ENCODE results near the gene LRRC23.
"Not testable (repeated sequence)": the region's sequence is repeated elsewhere in the genome, so short reads cannot be mapped to it uniquely, and the experiment has no call there.

Gene LRRC23

DNA sequence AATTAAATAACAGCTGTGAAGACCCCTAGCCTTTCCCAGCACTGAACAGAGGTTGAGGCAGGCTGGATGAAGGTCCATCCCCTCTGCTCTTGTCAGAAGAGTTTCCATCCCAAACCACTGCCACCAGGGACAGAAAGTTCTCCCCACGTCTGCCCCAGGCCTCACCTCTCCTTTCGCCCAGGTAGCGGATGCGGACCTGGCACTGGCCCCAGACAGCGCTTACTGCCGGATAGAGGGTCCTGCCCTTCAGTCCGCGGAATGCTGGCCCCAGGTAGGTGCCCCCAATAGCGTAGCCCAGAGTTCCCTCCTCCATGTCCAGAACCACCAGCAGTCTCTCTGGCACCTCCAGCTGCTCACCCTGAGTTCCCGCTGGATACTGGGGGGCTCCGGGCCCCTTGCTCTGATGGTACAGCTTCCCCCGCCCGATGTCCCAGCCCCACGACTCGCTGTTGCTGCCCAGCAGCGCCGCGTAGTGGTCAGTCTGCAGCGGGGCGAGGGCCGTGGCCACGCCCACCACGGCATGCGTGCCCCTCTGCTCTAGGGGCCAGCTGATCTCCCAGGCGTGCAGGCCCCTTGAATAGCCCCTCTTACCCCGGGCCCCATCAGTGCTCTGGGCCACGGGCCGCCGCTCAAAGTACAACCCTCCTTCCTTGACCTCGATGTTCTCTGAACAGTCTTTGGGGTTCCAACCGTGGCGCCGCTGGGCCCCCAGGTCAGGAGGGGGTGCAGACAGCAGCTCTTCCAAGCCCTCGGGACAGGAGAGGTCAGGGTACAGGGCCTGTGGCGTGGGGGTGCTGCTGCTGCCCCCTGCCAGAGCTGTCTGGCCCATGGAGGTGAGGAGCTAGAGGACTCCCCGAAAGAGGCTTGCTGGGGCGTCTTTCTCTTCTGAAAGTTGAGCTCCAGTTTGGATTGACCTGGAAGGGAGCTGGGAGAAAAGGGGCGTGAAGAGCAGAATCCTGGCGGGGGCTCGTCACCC is 32.3 kb upstream of the LRRC23 start:
- peak; percentile 40 for DNase-seq

DNA sequence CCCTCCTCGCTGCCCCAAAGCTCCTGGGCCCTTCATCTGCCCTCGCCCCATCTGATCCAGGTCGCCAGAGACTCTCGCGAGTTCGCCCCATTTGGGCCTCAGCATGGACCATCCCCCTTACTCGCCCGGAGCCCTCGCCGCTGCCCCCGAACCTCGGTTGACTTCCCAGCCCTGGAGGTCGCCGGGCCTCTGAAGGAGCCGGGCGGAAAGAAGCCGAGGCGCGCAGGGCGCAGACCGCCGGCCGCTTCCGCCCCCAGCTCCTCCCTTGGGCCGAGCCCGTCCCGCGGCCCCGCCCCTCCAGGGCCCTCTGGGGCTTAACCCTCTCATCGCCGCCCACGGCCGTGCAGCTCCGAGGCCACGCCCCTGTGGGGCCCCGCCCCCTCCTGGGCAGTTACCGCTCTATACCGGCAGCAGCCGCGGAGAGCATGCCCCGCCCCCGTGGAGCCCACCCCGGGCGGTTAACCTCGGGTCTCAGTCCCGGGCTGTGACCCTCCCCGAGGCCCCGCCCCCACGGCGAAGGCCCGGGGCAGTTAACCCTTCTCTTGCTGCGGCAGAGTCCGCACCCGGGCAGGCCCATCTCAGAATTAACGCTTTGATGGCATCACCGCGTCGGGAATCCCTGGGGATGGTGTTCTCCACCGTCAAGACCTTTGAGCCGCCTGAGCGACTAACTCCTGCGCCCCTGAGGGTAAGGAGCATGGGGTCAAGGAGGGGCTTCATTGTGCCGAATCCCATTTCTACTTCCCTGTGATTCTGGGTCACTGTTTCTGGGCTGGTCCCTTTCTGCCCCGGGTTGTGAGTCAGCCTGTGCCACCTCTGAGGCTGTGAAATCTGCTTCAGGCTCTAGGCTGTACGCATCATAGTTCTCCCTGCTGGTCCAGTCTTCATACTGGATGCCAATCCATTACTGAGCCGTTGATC is 31.3 kb upstream of the LRRC23 start, which contains the start of gene SPSB2:
Gene SPSB2, minus strand, starts transcription at position 210 of the 921 bp plus-strand sequence. CDS start 402 bp downstream, outside the sequence.
- DNase-seq, result peak; percentile 81

DNA sequence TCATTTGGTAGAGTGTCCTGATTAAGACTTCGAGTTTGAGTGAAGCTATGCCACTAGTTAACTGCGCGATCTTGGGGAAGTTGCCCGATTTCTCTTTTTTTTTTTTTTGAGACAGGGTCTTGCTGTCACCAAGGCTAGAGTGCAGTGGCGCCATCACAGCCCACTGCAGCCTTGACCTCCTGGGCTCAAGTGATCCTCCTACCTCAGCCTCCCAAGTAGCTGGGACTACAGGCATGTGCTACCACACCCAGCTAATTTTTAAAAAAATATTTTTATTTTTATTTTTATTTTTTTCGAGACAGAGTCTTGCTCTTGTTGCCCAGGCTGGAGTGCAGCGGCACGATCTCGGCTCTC is 30.6 kb upstream of the LRRC23 start:
- not testable (repeated sequence) for DNase-seq

DNA sequence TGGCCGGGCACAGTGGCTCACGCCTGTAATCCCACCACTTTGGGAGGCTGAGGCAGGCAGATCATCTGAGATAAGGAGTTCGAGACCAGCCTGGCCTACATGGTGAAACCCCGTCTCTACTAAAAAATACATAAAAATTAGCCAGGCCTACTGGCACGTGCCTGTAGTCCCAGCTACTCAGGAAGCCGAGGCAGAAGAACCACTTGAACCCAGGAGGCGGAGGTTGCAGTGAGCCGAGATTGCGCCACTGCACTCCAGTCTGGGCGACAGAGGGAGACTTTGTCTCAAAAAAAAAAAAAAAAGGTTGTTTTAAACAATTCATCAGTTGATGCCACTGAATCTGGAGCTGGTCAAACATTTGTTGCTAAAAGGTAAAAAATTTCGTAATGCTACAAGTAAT is 24.8 kb upstream of the LRRC23 start:
- DNase-seq, result not testable (repeated sequence)

DNA sequence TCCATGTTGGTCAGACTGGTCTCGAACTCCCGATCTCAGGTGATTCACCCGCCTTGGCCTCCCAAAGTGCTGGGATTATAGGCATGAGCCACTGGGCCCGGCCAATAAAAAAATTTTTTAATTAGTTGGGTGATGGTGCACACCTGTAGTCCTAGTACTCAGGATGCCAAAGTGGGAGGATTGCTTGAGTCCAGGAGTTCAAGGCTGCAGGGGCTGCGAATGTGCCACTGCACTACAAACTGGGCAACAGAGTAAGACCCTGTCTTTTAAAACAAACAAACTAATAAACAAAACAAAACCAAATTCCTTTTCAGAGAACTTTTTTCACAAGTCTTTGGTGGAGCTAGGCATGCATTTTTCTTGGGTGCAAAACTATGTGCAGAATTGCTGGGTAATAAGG is 21.4 kb upstream of the LRRC23 start:
- DNase-seq, result no peak

DNA sequence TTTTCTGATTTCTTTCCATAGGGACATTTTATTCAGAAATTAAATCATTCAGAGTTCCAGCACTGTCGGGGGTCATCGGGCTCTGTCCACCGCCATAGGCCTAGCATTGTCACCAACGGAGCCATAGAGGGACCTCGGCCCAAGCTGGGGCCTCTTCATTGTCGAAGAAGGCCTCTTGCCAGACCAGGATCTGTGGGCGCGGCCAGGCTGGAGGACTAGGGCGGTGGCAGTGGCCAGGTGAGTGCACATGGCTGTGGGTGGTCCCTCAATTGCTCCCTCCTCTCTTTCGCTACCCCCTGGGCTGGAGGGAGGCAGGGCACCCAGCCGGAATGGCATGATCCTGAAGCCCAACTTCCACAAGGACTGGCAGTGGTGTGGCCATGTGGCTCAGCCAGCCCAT is 20.9 kb upstream of the LRRC23 start:
- DNase-seq, result no peak

DNA sequence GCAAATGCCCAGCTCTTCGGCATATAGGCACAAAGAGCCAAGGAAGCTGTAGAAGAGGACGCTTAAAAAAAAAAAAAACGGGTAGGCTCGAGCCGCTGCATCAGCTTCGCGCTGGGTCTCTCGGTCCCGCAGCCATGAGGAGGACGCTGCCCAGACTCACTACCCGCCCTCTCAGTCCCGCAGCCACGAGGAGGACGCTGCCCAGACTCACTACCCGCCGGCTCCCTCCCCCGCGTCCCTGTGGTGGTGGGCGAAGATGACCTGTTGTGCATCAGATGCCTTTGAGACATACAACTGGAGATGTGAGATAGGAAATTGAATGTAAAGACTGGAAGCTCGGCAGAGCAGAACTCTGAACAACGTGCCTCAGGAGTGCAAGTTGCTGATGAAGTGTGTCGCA is 20.1 kb upstream of the LRRC23 start:
- no peak for DNase-seq

DNA sequence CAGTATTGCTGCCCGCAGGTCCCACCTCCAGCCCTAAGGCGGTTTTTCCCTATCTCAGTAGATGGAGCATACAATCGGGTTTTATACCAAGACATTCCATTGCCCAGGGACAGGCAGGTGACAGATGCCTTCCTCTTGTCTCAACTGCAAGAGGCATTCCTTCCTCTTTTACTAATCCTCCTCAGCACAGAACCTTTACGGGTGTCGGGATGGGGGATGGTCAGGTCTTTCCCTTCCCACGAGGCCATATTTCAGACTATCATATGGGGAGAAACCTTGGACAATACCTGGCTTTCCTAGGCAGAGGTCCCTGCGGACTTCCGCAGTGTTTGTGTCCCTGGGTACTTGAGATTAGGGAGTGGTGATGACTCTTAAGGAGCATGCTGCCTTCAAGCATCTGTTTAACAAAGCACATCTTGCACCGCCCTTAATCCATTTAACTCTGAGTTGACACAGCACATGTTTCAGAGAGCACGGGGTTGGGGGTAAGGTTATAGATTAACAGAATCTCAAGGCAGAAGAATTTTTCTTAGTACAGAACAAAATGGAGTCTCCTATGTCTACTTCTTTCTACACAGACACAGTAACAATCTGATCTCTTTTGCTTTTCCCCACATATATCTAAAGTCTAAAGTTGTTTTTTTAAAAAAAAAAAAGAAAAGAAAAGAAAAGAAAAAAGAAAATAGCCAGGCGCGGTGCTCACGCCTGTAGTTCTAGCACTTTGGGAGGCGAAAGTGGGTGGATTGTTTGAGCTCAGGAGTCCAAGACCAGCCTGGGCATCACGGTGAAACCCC is 18.2 kb upstream of the LRRC23 start:
- not testable (repeated sequence) for DNase-seq

DNA sequence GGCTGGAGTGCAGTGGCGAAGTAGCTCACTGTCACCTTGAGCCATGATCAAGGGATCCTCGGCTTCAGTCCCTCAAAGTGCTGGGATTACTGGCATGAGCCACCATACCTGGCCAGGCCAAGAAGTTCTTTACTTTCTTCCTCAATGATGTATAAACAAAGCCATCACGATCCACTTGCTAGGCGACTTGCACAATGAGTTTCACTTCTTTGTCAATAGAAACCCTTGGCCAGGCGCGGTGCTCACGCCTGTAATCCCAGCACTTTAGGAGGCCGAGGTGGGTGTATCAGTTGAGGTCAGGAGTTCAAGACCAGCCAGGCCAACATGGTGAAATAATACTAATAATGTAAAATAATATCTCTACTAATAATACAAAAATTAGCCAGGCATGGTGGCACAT is 17.2 kb upstream of the LRRC23 start:
- no peak for DNase-seq

DNA sequence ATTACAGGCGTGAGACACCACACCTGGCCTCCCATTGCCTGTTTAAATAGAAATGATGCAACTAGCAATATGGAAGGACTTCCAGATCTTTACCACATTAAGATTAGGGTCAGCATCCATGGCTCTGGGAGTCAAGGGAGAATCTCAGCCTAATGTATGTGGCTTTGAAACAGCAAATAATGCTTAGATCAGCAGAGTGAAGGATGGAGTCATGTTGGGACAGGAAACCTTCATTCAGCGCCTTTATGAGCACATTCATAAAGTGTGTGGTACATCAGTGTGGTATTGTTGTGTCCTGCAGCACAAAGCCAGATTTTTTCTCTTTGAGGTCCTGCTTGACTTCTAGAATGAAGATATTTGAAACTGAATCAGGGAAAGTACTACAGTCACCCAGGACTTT is 16.3 kb upstream of the LRRC23 start:
- DNase-seq, result no peak

DNA sequence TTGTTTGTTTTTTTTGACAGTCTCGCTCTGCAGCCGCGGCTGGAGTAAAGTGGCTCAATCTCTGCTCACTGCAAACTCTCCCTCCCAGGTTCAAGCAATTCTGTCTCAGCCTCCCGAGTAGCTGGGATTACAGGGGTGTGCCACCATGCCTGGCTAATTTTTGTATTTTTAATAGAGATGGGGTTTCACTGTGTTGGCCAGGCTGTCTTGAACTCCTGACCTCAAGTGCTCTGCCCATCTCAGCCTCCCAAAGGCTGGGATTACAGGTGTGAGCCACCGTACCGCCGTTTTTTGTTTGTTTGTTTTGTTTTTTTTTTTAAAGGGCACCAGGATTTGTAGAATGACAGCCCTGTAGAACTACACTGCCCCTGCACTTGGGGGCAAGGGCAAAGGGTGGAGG is 15.8 kb upstream of the LRRC23 start:
- DNase-seq, result not testable (repeated sequence)

DNA sequence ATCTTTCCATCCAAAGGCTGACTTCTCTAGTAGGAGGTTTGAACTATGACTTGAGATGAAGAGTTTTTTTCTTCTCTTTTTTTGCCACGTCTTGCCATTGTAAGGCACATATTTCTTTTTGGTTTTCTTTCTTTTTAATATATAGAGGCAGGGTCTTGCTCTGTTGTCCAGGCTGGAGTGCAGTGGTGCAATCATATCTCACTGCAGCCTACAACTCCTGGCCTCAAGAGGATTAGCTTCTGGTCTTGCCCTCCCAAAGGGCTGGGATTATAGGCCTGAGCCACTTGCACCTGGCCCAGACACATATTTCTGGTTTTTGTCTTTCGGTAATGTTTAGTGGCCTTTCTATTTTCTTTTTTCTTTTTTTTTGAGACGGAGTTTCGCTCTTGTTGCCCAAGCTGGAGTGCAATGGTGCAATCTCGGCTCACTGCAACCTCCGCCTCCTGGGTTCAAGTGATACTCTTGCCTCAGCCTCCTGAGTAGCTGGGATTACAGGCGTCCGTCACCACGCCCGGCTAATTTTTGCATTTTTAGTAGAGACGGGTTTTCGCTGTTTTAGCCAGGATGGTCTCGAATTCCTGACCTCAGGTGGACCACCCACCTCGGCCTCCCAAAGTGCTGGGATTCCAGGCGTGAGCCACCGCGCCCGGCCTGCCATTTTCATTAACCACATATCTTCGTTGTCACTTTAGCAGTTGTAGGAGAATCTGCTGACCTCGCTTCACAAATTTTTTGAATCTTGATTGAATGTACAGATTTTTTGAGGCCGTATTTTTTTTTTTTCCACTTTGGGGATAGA is 14.6 kb upstream of the LRRC23 start:
- DNase-seq, result not testable (repeated sequence)

DNA sequence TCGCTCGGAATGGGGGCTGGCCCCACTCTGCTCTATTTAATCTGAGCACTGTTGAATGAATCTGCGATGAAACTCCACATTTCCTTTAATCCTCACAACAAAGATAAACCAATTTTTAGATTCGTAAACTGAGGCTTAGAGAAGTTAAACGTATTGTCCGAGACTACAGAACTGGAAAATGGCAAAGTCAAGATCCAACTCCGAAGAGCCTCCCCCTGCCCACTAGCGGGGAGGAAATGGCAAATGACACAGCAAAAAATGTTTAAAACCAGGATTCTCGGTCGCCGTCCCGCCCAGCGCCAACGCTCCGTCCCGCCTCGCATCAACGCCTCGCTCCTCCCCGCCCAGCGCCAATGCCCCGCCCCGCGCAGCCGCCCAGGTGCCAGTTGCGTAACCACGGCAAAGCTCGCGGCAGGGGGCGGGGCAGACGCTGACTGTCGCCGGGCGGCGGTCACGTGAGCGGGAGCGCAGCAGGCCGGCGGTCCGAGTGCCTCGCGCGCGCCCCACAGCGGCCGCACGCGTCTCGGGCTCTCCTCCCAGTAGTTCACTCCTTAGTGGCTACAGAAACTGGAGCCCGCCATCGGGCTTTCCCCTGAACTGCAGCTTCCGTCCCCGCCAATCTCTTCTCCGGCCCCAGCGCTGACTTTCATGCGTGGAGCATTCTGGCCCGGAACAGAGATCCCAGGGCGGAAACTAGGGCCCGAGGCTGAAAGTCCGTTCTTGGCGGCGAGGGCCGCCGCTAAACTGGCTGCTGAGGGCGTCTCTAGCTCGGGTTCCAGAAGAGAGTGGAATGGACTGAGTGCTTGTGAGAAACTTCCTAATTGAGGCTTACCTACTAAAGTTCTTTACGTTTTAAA is 13.6 kb upstream of the LRRC23 start:
- DNase-seq, result peak; percentile 84

DNA sequence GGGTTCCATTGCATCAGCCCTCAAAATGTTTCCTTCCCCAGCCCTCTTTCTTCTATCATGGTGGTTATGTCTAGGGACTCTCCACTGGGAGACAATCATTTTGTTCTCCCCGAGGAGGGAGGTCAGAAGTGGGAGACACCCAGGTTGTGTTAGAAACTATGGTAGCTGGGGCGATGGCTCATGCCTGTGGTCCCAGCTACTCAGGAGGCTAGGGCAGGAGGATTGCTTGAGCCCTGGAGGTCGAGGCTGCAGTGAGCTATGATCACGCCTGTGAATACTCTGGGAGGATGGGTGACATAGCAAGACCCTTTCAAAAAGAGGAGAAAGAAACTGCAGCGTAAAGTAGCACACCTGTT is 13.0 kb upstream of the LRRC23 start:
- DNase-seq, result no peak

DNA sequence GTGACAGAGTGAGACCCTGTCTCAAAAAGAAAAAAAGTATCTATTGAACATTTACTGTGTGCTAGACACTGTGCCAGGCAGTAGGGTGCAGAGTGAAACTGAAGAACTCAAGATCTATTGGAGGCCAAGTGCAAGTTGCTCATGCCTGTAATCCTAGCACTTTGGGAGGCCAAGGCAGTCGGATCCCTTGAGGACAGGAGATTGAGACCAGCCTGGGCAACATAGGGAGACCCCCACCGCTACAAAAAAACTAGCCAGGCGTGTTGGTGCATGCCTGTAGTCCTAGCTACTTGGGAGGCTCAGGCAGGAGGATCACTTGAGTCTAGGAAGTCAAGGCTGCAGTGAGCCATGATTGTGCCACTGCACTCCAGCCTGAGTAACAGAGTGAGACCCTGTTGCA is 11.9 kb upstream of the LRRC23 start:
- DNase-seq, result not testable (repeated sequence)

DNA sequence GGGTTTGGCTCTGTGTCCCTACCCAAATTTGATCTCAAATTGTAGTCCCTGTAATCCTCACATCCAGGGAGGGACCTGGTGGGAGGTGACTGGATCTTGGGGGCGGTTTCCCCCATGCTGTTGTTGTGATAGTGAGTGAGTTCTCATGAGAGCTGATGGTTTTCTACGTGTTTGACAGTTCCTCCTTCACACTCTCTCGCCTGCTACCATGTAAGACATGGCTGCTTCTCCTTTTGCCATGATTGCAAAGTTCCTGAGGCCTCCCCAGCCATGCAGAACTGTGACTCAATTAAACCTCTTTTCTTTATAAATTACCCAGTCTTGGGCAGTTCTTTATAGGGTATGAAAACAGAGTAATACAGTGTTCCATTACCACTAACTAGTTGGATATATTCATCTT is 10.3 kb upstream of the LRRC23 start:
- DNase-seq, result no peak

DNA sequence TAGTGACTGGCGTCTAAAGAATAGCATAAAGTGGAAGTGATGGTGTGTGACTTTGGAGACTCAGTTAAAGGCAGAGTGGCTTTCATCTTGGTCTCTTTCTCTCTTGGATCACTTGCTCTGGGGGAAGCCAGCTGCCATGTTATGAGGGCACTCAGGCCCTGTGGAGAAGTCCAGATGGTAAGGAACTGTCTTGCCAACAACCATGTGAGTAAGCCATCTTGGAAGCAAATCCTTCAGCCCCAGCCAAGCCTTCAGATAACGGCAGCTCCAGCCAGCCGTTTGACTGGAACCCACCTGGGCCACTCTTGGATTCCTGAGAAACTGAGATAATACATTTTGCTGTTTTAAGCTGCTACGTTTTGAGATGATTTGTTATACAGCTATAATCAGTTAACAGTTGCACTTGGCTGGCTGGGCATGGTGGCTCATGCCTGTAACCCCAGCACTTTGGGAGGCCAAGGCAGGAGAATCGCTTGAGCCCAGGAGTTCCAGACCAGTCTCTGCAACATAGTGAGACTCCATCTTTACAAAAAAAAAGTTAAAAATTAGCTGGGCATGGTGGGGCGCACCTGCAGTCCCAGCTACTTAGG is 7.7 kb upstream of the LRRC23 start:
- DNase-seq, result no peak

DNA sequence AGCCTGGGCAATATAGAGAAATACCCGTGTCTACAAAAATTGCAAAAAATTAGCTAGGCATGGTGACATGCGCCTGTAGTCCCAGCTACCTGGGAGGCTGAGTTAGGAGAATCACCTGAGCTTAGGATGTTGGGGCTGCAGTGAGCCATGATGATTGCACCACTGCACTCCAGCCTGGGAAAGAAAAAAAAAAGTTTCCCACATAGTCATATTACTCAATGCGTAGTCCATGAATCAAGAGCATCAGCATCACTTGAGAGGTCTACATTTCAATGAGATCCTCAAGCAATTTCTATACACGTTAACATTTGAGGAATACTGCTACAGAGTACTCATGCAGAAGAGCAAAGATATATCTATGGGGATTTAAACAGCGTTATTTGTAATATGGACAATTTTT is 5.2 kb upstream of the LRRC23 start:
- no peak for DNase-seq

DNA sequence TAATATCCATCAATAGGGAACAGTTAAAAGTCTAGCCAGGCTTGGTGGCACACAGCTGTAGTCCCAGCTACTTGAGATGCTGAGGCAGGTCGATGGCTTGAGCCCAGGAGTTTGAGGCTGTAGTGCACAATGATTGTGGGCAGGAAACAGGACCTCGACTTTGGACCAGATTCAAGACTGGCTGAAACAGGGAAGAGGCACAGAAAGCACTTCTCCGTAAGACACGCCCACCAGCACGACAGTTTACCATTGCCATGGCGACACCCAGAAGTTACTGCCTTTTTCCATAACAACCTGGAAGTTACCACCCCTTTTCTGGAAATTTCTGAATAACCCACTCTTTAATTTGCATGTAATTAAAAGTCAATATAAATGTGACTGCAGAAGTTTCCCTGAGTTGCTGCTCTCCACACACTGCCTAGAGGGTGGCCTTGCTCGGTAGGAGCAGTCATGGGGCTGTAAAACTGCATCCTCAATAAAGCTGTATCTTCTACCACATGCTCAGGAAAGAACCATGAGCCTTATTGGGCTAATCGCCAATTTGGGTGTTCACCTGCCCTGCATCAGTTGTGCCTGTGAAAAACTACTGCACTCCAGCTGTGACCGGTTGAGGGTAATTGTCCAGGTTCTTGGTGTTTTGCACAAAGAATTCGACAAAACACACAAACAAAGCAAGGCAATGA is 4.6 kb upstream of the LRRC23 start:
- no peak for DNase-seq

DNA sequence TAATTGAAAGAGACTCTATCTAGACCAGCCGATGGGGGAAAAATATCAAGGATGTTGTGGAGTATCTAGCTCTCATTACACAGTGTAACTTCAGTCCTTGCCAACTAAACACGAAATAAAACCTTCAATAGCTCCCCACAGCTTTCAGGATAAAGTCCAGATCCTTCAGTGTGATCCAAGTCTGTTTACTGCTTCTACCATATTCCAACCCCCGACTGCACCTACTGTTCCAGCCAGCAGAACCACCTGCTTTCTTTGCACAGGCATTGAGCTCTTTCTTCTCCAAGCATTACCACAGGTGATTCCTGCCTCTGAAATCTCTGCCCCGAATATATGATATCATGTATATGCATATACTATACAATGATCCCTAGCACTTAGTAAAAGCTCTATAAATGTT is 2.2 kb upstream of the LRRC23 start:
- no peak for DNase-seq

All from NCI-H510A treated with DMSO at 0.1 percent for 48 hours (cell line).